ENCODE data around the gene IRGC.

- TF ChIP-seq CTCF (IDR thresholded peaks at IDR 0.05) (no peak), POLR2A (IDR thresholded peaks at IDR 0.05) (no peak)
Measured at GRCh38 chr19:43695985-43696704, 19.7 kb upstream of the IRGC start.

All from esophagus squamous epithelium (tissue), 4 donors.